CD4-positive, alpha-beta T cell treated with Interleukin-6 for 4 hours (primary cell): Measurements from ENCODE around the gene TSPAN33.
A peak's percentile ranks its signal among the peaks of the same experiment; 100 is the strongest.
"Not testable (repeated sequence)": the region's sequence is repeated elsewhere in the genome, so short reads cannot be mapped to it uniquely, and the experiment has no call there.

Experiments used
- DNase-seq: peaks from one replicate; pipeline ENCODE4 v3.0.0-alpha.2; 2020; ENCODE audit warnings: mixed read lengths

TSPAN33 gene

DNA sequence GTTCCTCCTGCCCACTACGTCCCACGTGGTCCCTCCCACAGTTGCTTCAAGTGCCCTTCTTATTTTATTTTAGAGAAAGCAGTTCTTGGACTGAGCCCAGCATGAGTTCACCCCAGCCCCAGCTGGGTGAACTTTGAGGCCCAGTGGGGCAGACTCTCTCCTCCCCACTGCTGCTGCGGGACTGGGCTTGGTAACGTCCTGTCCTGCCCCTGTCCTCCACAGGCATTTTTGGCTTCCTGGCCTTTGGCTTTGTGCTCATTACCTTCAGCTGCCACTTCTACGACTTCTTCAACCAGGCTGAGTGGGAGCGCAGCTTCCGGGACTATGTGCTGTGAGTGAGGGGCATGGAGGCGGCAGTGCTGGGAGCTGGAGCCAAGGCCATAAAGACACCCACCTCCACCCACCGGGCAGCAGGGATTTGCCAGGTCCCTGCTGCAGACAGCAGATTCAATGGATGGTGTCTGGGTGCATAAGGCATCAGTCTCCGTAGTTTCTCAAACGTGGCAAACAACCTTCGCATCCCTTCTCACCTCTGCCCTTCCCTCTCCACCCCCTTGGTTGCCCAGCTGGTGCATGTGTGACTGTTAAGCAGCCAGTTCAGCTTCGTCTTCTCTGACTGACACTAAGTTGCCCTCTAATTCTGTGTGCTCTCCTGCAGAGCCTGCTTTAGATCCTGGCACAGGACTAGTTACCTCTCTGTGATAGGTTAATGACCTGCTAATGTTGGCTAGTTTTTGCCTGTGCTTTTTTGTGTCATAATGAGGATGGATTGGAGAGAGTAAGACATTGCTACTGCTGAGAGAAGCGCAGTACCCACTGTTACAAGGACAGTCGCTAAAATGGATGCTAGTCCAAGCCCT, 64.8 kb downstream of the TSPAN33 start:
- no peak for DNase-seq

DNA sequence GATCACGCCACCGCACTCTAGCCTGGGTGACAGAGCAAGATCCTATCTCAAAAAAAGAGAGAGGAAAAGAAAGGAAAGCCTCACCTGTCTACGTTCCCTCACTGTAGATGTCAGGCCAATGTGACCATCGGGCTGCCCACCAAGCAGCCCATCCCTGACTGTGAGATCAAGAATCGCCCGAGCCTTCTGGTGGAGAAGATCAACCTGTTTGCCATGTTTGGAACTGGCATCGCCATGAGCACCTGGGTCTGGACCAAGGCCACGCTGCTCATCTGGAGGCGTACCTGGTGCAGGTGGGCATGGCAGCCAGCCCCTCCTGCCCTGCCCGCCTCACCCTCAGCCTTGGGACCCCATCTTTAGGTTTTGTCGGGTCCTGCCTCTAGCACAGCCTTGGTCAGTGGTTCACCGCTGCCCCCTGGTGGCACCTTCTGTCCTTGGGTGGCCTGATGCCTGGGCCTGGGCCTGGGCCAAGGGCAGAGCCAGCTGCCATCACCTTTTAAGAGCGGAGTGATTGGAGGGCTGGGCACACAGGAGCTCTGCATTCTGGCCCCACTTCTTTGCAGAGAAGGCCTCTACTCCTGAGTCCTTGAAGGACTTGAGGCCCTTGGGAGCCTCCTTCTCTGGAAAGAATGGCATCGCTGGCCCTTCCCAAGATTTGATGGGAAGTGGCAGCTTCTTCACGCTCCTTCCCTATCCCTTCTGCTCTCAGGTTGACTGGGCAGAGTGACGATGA, 65.9 kb downstream of the TSPAN33 start:
- DNase-seq, result peak; percentile 68

DNA sequence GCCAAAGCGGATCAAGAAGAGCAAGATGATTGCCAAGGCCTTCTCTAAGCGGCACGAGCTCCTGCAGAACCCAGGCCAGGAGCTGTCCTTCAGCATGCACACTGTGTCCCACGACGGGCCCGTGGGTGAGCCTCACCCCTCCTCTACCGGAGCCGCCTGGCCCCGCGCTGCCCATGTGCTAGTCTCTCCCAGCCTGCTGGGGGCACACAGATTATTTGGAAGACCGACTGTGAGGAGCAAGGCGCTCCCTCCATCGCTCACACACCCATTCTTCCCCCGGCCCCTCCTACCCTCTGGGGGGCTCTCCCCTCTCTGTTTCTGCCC, 66.4 kb downstream of the TSPAN33 start:
- DNase-seq, result no peak

DNA sequence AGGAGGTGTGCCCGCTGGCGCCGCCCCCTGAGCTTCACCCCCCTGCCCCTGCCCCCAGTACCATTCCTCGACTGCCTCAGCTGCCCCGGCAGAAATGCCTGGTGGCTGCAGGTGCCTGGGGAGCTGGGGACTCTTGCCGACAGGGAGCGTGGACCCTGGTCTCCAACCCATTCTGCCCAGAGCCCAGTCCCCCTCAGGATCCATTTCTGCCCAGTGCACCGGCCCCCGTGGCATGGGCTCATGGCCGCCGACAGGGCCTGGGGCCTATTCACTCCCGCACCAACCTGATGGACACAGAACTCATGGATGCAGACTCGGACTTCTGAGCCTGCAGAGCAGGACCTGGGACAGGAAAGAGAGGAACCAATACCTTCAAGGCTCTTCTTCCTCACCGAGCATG, 67.6 kb downstream of the TSPAN33 start:
- DNase-seq, result no peak

DNA sequence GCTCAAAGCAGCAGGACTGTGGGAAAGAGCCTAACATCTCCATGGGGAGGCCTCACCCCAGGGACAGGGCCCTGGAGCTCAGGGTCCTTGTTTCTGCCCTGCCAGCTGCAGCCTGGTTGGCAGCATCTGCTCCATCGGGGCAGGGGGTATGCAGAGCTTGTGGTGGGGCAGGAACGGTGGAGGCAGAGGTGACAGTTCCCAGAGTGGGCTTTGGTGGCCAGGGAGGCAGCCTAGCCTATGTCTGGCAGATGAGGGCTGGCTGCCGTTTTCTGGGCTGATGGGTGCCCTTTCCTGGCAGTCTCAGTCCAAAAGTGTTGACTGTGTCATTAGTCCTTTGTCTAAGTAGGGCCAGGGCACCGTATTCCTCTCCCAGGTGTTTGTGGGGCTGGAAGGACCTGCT, 68.1 kb downstream of the TSPAN33 start:
- DNase-seq, result no peak

DNA sequence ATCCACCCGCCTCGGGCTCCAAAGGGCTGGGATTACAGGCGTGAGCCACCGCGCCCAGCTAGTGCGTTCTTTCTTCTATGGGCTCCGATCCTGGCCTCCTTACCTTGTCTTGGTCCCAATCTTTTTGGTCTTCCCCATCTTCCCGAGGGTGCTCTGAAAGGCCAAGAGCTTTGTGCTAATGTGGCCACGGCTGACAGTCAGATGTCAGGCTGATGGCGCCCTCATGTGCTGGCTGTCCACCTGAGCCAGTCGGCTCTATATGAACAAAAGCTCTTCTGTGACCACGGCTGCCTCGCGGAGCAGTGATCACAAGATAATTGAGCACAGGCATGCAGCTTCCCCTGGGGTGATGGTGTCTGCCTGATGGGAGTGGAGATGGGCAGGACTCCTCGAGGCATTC, 69.3 kb downstream of the TSPAN33 start:
- no peak for DNase-seq

DNA sequence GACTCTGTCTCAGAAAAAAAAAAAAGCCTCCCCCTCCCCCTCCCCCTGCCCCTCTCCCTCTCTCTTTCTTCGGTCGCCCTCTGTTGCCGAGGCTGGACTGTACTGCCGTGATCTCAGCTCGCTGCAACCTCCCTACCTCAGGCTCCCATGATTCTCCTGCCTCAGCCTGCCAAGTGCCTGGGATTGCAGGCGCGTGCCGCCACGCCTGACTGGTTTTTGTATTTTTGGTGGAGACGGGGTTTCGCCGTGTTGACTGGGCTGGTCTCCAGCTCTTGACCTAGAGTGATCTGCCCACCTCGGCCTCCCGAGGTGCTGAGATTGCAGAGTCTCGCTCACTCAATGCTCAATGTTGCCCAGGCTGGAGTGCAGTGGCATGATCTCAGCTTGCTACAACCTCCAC, 71.2 kb downstream of the TSPAN33 start:
- DNase-seq, result not testable (repeated sequence)

DNA sequence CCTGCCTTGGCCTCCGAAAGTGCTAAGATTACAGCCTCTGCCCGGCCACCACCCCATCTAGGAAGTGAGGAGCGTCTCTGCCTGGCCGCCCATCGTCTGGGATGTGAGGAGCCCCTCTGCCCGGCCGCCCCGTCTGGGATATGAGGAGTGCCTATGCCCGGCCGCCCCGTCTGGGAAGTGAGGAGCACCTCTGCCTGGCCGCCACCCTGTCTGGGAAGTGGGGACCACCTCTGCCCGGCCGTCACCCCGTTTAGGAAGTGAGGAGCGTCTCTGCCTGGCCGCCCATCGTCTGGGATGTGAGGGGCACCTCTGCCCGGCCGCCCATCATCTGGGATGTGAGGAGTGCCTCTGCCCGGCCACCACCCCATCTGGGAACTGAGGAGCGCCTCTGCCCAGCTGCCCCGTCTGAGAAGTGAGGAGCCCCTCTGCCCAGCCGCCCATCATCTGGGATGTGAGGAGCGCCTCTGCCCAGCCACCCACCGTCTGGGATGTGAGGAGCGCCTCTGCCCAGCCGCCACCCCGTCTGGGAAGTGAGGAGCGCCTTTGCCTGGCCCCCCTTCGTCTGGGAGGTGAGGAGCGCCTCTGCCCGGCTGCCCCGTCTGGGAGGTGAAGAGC, 71.7 kb downstream of the TSPAN33 start:
- DNase-seq, result not testable (repeated sequence)

DNA sequence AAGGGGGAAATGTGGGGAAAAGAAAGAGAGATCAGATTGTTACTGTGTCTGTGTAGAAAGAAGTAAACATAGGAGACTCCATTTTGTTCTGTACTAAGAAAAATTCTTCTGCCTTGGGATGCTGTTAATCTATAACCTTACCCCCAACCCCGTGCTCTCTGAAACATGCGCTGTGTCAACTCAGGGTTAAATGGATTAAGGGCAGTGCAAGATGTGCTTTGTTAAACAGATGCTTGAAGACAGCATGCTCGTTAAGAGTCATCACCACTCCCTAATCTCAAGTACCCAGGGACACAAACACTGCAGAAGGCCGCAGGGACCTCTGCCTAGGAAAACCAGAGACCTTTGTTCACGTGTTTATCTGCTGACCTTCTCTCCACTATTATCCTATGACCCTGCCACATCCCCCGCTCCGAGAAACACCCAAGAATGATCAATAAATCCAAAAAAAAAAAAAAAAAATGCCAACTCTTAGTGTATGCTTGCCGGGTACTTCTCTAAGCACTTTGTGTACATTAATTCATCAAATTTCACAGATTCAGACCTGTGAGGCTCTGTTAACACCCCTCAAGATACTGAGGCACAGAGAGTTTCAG, 72.4 kb downstream of the TSPAN33 start:
- not testable (repeated sequence) for DNase-seq

DNA sequence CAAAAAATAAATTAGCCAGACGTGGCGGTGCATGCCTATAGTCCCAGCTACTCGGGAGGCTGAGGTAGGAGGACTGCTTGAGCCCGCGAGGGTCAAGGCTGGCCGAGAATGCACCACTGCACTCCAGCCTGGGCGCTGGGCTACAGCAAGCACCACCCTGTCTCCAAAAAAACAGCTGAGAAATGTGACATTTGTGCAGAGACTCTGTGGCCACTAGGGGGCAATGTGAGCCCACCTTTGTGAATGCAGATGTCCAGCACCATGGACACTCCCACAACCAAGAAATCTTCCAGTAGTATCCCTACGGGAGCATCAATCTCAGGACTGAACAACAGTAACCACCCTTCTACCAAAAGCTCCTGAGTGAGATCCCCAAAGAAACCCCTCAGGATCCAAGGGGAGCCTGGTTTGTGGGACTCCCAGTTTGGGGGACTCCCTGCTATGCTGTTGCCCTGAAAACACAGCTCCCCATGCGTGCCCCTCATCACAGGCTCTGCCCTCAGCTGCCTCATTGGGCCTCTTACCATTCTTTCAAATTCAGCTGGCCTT, 74.1 kb downstream of the TSPAN33 start:
- DNase-seq, result peak; percentile 86

DNA sequence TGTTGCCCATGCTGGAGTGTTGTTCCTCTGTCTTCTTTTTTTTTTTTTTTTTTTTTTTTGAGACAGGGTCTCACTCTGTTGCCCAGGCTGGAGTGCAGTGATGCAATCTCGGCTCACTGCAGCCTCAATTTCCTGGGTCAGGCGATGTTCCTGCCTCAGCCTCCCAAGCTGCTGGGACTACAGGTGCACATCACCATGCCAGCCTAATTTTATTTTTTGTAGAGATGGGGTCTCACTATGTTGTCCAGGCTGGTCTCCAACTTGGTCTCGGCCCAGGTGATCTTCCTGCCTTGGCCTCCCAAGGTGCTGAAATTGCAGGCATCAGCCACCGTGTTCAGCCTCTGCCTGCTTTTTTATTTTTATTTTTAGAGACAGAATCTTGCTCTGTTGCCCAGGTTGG, 74.7 kb downstream of the TSPAN33 start:
- DNase-seq, result not testable (repeated sequence)
